ELR (cell line): Measurements from ENCODE around the gene WDR6.

Source experiments
- DNase-seq: peaks from one replicate; pipeline ENCODE4 v3.0.0-alpha.2; 2015; ENCODE audit warnings: low read depth

WDR6 gene

GRCh38 chr3:49007068-49007770 lies at the start of gene WDR6:
TSS of gene WDR6 (plus strand) at chr3:49007391. CDS start at chr3:49007432, 41 bp downstream.
- peak; percentile 98 for DNase-seq

GRCh38 chr3:48960841-48961413 lies 46.3 kb upstream of the WDR6 start:
- no peak for DNase-seq

GRCh38 chr3:48962340-48962739 lies 44.9 kb upstream of the WDR6 start:
- no peak for DNase-seq

- no peak for DNase-seq
Observed at GRCh38 chr3:48962939-48963338, 44.3 kb upstream of the WDR6 start.

- DNase-seq, result no peak
Observed at GRCh38 chr3:48963591-48963990, 43.6 kb upstream of the WDR6 start.

GRCh38 chr3:48966367-48966766 lies 40.8 kb upstream of the WDR6 start:
- no peak for DNase-seq

GRCh38 chr3:48966876-48967361 lies 40.3 kb upstream of the WDR6 start:
- no peak for DNase-seq

- DNase-seq, result no peak
Observed at GRCh38 chr3:48970586-48970985, 36.6 kb upstream of the WDR6 start.

- no peak for DNase-seq
Observed at GRCh38 chr3:48974076-48974864, 32.9 kb upstream of the WDR6 start.

GRCh38 chr3:48979451-48979850 lies 27.7 kb upstream of the WDR6 start:
- no peak for DNase-seq

GRCh38 chr3:48980295-48980694 lies 26.9 kb upstream of the WDR6 start:
- no peak for DNase-seq

- no peak for DNase-seq
Observed at GRCh38 chr3:48982016-48982415, 25.2 kb upstream of the WDR6 start.

GRCh38 chr3:48982686-48983085 lies 24.5 kb upstream of the WDR6 start:
- no peak for DNase-seq

GRCh38 chr3:48983096-48983495 lies 24.1 kb upstream of the WDR6 start:
- DNase-seq, result no peak

- DNase-seq, result peak; percentile 52
Observed at GRCh38 chr3:48984663-48985062, 22.5 kb upstream of the WDR6 start.

GRCh38 chr3:48985831-48986376 lies 21.3 kb upstream of the WDR6 start:
- DNase-seq, result no peak

- DNase-seq, result peak; percentile 52
Observed at GRCh38 chr3:48989126-48989795, 17.9 kb upstream of the WDR6 start.

GRCh38 chr3:48989796-48990635 lies 17.2 kb upstream of the WDR6 start, which contains the start of gene P4HTM:
TSS of gene P4HTM (plus strand) at chr3:48990241. CDS start at chr3:48990257, 16 bp downstream.
- DNase-seq, result peak; percentile 96

- peak; percentile 35 for DNase-seq
Observed at GRCh38 chr3:48990636-48991469, 16.3 kb upstream of the WDR6 start.
